Activated T-cell treated with anti-CD3 and anti-CD28 coated beads, Interleukin-2, amount 50 U/mL, for 4 hours (primary cell): ENCODE results near the gene FDXACB1. TPM values are rescaled to one million over a fixed set of nuclear protein-coding genes. Genes with fewer than 3 reads are reported as not detected.
"Not testable (repeated sequence)": the region's sequence is repeated elsewhere in the genome, so short reads cannot be mapped to it uniquely, and the experiment has no call there.

ENCODE experiments used
- ATAC-seq, 2 donors: fragments of 200-7000 bp; cut with Tn5 transposase; one replicate each; pipeline ENCODE4 v1.10.0; 2021
- DNase-seq: peaks from one replicate; pipeline ENCODE4 v3.0.0-alpha.2; 2020
- H3K27me3 Mint-ChIP-seq: one replicate; pipeline ENCODE4 v1.8.0; 2021; ENCODE audit warnings: low read depth, mixed read lengths
- H3K36me3 Mint-ChIP-seq: one replicate; pipeline ENCODE4 v1.8.0; 2022; ENCODE audit warnings: mixed read lengths; ENCODE audit not compliant: insufficient read depth
- H3K4me1 Mint-ChIP-seq: one replicate; pipeline ENCODE4 v1.8.0; 2021; ENCODE audit warnings: low read depth, mixed read lengths
- H3K4me3 Mint-ChIP-seq: one replicate; pipeline ENCODE4 v1.8.0; 2021; ENCODE audit warnings: mild to moderate bottlenecking, moderate library complexity, mixed read lengths
- H3K9me3 Mint-ChIP-seq: one replicate; pipeline ENCODE4 v1.8.0; 2021; ENCODE audit warnings: mixed read lengths
- total RNA-seq, 3 donors: library from RNA; stranded (reverse); gene quantifications; one replicate each; pipeline ENCODE4 v1.2.1, GENCODE V29; 2021

The FDXACB1 gene
- total RNA-seq, 3 donors from 2014 or later = 11.1 to 12.5 (median 11.4) TPM

- Mint-ChIP-seq H3K4me1 (no peaks in the 10 kb centered on the region), H3K36me3 (no peaks in the 10 kb centered on the region), H3K27me3 (peaks cover 66% of the 10 kb centered on the region), H3K4me3 (no peak overlapping the region), H3K9me3 (no peaks in the 10 kb centered on the region)
- ATAC-seq = no peak
- no peak for DNase-seq
Observed at GRCh38 chr11:111913997-111914396, 35.0 kb upstream of the FDXACB1 start.

DNA sequence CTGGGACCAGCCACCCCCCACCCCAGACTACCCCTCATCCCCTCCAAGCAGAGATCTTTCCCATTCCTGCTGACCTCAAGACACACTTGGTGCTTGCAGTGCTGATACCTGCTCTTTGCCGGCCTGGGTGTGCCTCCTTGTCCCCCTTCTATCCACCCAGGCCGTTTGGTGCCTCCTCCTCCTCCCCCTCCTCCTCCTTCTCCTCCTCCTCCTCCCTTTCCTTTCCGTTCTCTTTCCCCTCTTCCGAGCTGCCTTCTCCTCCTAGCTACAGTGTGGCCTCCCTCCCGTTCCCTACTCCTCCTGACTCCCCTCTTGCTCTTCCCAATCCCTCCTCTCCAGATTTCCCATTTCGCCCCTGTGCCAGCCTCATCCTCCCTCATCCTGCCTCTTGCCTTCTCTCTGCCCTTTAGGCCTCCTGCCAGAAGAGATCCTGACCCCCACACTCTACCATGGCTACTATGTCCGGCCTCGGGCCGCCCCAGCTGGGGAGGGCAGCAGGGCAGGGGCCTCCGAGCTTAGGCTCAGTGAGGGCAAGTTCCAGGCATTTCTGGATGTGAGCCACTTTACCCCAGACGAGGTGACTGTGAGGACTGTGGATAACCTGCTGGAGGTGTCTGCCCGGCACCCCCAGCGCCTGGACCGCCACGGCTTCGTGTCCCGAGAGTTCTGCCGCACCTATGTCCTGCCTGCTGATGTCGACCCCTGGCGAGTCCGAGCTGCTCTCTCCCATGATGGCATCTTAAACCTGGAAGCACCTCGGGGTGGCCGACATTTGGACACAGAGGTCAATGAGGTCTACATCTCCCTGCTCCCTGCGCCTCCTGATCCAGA, 34.3 kb upstream of the FDXACB1 start:
- no peaks in the 10 kb centered on the region for H3K36me3 Mint-ChIP-seq
- ATAC-seq (no peak), DNase-seq (no peak)
- peaks cover 65% of the 10 kb centered on the region for H3K27me3 Mint-ChIP-seq
- no peaks in the 10 kb centered on the region for H3K4me1 Mint-ChIP-seq
- no peaks in the 10 kb centered on the region for H3K9me3 Mint-ChIP-seq
- H3K4me3 Mint-ChIP-seq = no peak overlapping the region

GRCh38 chr11:111912535-111912934, 33.6 kb upstream of the FDXACB1 start, which contains the start of gene HSPB2:
TSS of gene HSPB2 (plus strand) at chr11:111912734. CDS start at chr11:111912830, 96 bp downstream.
- Mint-ChIP-seq H3K36me3 (no peaks in the 10 kb centered on the region), H3K27me3 (peaks cover 60% of the 10 kb centered on the region), H3K4me1 (no peaks in the 10 kb centered on the region), H3K4me3 (no peak within 1 kb of the TSS), H3K9me3 (no peaks in the 10 kb centered on the region)
- DNase-seq (no peak), ATAC-seq (no peak)

DNA sequence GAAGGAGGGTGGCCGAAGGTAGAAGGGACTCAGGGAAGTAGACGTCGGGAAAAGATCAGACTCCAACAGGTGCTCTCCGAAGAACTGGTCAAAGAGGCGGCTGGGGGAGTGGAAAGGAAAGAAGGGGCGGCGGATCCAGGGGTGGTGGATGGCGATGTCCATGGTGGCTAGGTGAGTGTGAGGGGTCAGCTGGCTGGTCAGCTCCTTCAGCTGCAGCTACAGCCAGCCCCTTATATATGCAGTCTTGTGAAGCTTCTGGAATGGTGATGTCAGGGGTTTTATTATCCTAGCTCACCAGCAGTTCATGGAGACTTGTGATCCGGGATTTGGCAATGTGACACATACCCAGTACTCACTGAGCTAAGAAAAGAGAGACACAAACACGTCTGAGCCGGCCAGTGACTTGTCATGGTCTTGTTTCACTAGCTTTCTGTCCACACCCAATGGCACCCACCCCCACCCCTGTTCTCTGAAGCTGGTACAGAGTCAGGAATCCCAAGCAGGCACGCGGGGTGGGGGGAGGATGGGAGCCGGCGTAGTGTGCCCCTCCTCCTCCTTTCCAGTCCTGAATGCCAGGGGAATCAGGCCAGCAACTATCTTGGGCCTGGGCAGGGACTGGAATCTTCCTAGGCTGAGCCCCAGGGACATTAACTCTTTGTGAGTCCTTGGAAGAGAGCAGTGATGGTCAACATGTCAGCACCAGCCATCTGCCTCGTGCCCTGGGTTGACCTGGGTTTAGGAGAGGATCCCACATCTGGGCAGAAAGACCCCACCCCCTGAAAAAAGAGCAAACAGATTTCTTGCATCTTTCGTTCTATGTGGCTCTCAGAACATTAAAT, 32.8 kb upstream of the FDXACB1 start, which contains the start of gene CRYAB:
Gene CRYAB, minus strand, starts transcription at position 208 of the 839 bp plus-strand sequence. Its CDS starts 46 bp downstream, at position 162.
- ATAC-seq = no peak
- no peaks in the 10 kb centered on the region for H3K9me3 Mint-ChIP-seq
- no peaks in the 10 kb centered on the region for H3K36me3 Mint-ChIP-seq
- peaks cover 56% of the 10 kb centered on the region for H3K27me3 Mint-ChIP-seq
- no peaks in the 10 kb centered on the region for H3K4me1 Mint-ChIP-seq
- no peak within 1 kb of the TSS for H3K4me3 Mint-ChIP-seq
- no peak for DNase-seq

GRCh38 chr11:111910676-111911562, 32.0 kb upstream of the FDXACB1 start:
- Mint-ChIP-seq H3K9me3 (no peaks in the 10 kb centered on the region), H3K4me1 (no peaks in the 10 kb centered on the region), H3K36me3 (no peaks in the 10 kb centered on the region), H3K27me3 (peaks cover 47% of the 10 kb centered on the region), H3K4me3 (no peak overlapping the region)
- ATAC-seq (no peak), DNase-seq (no peak)

- Mint-ChIP-seq H3K4me1 (no peaks in the 10 kb centered on the region), H3K9me3 (peaks cover 6% of the 10 kb centered on the region), H3K36me3 (no peaks in the 10 kb centered on the region), H3K4me3 (no peak overlapping the region), H3K27me3 (peaks cover 39% of the 10 kb centered on the region)
- DNase-seq (no peak), ATAC-seq (no peak)
Observed at GRCh38 chr11:111909378-111909777, 30.4 kb upstream of the FDXACB1 start.

DNA sequence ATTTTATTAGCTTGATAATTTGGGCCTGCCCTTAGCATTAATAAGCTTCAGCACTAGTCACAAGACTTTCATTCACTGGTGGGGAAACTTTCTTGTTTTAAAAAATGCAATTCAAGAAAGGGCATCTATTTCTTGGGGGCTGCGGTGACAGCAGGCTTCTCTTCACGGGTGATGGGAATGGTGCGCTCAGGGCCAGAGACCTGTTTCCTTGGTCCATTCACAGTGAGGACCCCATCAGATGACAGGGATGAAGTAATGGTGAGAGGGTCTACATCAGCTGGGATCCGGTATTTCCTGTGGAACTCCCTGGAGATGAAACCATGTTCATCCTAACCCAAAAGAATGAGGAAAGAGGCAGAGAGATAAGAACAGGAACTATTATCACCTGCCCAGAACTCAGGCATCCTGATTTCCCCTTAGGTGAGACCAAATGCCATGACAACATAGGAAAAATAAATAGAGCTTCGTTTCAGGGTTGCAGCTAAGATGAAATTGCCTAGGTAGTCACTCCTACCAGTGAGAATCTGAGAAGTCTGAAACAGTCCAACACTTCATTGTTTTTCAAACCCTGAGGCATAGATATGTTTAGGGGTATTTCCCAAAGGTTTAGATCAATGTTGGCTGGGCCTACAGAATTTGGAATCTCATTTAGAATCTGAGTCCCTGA, 29.8 kb upstream of the FDXACB1 start:
- H3K36me3 Mint-ChIP-seq = no peaks in the 10 kb centered on the region
- no peak overlapping the region for H3K4me3 Mint-ChIP-seq
- DNase-seq = no peak
- no peak for ATAC-seq
- H3K4me1 Mint-ChIP-seq = no peaks in the 10 kb centered on the region
- peaks cover 33% of the 10 kb centered on the region for H3K27me3 Mint-ChIP-seq
- peaks cover 6% of the 10 kb centered on the region for H3K9me3 Mint-ChIP-seq

DNA sequence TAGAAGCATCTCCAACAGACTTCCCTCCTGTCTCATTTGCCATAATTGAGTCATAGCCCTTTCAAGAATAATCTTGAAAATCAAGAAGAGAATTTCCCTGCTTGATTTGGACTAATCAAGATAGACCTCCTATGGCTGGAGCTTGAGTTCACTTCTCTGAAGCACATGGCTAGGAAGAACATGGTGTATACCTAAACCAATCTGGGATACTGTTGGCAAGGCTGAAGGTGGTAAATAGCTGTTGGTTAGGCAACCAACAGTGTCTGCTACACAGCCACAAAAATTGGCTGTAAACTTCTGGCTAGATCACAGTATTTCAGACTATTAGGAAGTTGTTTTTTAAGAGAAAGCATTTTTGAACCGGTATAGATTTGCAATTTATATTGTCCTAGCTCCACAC, 27.7 kb upstream of the FDXACB1 start:
- Mint-ChIP-seq H3K4me3 (no peak overlapping the region), H3K4me1 (no peaks in the 10 kb centered on the region), H3K27me3 (peaks cover 18% of the 10 kb centered on the region), H3K9me3 (peaks cover 6% of the 10 kb centered on the region), H3K36me3 (no peaks in the 10 kb centered on the region)
- ATAC-seq = no peak
- no peak for DNase-seq

GRCh38 chr11:111905411-111905810, 26.4 kb upstream of the FDXACB1 start:
- Mint-ChIP-seq H3K4me1 (no peaks in the 10 kb centered on the region), H3K27me3 (peaks cover 7% of the 10 kb centered on the region), H3K36me3 (no peaks in the 10 kb centered on the region), H3K4me3 (no peak overlapping the region), H3K9me3 (peaks cover 6% of the 10 kb centered on the region)
- ATAC-seq (no peak), DNase-seq (no peak)

DNA sequence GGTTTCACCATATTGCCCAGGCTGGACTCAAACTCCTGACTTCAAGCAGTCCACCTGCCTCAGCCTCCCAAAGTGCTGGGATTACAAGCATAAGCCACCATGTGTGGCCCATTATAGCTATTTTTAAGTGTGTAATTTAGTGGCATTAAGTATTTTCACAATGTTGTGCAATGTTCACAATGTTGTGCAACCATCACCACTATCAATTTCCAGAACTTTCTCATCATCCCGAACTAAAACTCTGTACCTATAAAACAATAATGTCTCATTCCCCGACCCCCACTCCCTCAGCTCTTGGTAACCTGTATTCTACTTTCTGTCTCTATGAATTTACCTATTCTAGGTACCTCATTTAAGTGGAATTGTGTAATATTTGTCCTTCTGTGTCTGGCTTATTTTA, 7.9 kb upstream of the FDXACB1 start:
- H3K27me3 Mint-ChIP-seq = no peaks in the 10 kb centered on the region
- DNase-seq (no peak), ATAC-seq (no peak)
- no peaks in the 10 kb centered on the region for H3K4me1 Mint-ChIP-seq
- H3K36me3 Mint-ChIP-seq = peaks cover 4% of the 10 kb centered on the region
- no peak overlapping the region for H3K4me3 Mint-ChIP-seq
- no peaks in the 10 kb centered on the region for H3K9me3 Mint-ChIP-seq

GRCh38 chr11:111886032-111886431, 7.1 kb upstream of the FDXACB1 start:
- H3K4me1 Mint-ChIP-seq = no peaks in the 10 kb centered on the region
- no peaks in the 10 kb centered on the region for H3K9me3 Mint-ChIP-seq
- no peak overlapping the region for H3K4me3 Mint-ChIP-seq
- peaks cover 4% of the 10 kb centered on the region for H3K36me3 Mint-ChIP-seq
- H3K27me3 Mint-ChIP-seq = no peaks in the 10 kb centered on the region
- ATAC-seq = no peak
- DNase-seq = no peak

- ATAC-seq, H3K4me1 Mint-ChIP-seq, H3K4me3 Mint-ChIP-seq, H3K36me3 Mint-ChIP-seq, H3K27me3 Mint-ChIP-seq, DNase-seq, H3K9me3 Mint-ChIP-seq: not testable (repeated sequence)
Observed at GRCh38 chr11:111885053-111885452, 6.1 kb upstream of the FDXACB1 start.

DNA sequence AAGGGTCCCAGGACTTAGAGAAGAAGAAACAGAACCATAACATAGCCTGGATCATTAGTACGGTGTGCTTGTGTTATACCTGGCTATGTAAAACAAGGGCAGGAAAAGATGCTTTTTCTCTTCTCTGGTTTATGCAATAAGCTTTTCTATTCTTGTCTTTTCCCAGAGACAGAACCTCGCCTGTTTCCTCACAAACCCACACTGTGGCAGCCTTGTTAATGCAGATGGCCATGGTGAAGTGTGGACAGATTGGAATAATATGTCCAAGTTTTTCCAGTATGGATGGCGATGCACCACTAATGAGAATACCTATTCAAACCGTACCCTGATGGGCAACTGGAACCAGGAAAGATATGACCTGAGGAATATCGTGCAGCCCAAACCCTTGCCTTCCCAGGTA, 3.2 kb upstream of the FDXACB1 start:
- no peak overlapping the region for H3K4me3 Mint-ChIP-seq
- ATAC-seq (no peak), DNase-seq (no peak)
- no peaks in the 10 kb centered on the region for H3K9me3 Mint-ChIP-seq
- peaks cover 12% of the 10 kb centered on the region for H3K4me1 Mint-ChIP-seq
- peaks cover 4% of the 10 kb centered on the region for H3K36me3 Mint-ChIP-seq
- no peaks in the 10 kb centered on the region for H3K27me3 Mint-ChIP-seq
